T-cell (primary cell): ENCODE measurements around the gene EFCAB9. TPM values are rescaled to one million over a fixed set of nuclear protein-coding genes. Genes with fewer than 3 reads are reported as not detected.
"Not testable (repeated sequence)": the region's sequence is repeated elsewhere in the genome, so short reads cannot be mapped to it uniquely, and the experiment has no call there.

Experiments used
- ATAC-seq, 4 experiments: fragments of 200-7000 bp in 3 of 4; fragments of 150-1000 bp in 1 of 4; cut with Tn5 transposase; replicated peaks in 1 of 4; 1 replicate in 3 of 4; 2 replicates in 1 of 4; pipeline ENCODE4 v1.10.0; 2021; ENCODE audit warnings: moderate library complexity in 3 of 4, mild to moderate bottlenecking in 2 of 4, moderate number of reproducible peaks in 1 of 4
- CTCF ChIA-PET, 2 donors: fragments of 300-600 bp; sonication (Branson Sonifier 250); formaldehyde crosslinking; loops; one replicate each; lab custom pipeline; 2022; ENCODE audit warnings: antibody characterized with exemption in 2 of 2; lab: Charles Lee
- POLR2A ChIA-PET, 2 donors: fragments of 300-600 bp; sonication (Branson Sonifier 250); formaldehyde crosslinking; loops; one replicate each; lab custom pipeline; 2022; ENCODE audit warnings: antibody characterized with exemption in 2 of 2; lab: Charles Lee
- DNase-seq, 35 experiments: peaks; one replicate each; pipeline versions ENCODE4 v3.0.0 to v3.0.0-alpha.2; 2013 to 2023
- H3K27ac ChIP-seq: one replicate; pipeline ENCODE4 v1.5.1; 2013; ENCODE audit warnings: low read length
- H3K27me3 ChIP-seq, 2 experiments: replicated peaks in 1 of 2; 1 replicate in 1 of 2; 2 replicates in 1 of 2; pipeline versions ENCODE4 v1.6.1 to v1.7.0; 2013; ENCODE audit warnings: low read length in 1 of 2, mixed read lengths in 1 of 2; ENCODE audit not compliant: control insufficient read depth in 2 of 2, insufficient read depth in 2 of 2; ENCODE audit errors: extremely low read depth in 1 of 2
- H3K36me3 ChIP-seq, 2 donors: 1 replicate in 1 of 2; 2 replicates in 1 of 2; pipeline versions ENCODE4 v1.6.1 to v1.7.0; 2013; ENCODE audit warnings: low read length in 1 of 2; ENCODE audit not compliant: control insufficient read depth in 2 of 2, insufficient read depth in 1 of 2; ENCODE audit errors: extremely low read depth in 1 of 2
- H3K4me1 ChIP-seq, 2 experiments: 1 replicate in 1 of 2; 2 replicates in 1 of 2; pipeline versions ENCODE4 v1.6.1 to v1.7.0; 2013; ENCODE audit warnings: low read length in 2 of 2, mixed read lengths in 1 of 2; ENCODE audit not compliant: insufficient read depth in 2 of 2, control insufficient read depth in 1 of 2; ENCODE audit errors: extremely low read depth in 1 of 2
- H3K4me3 ChIP-seq, 2 donors: 1 replicate in 1 of 2; 2 replicates in 1 of 2; pipeline versions ENCODE4 v1.5.1 to v1.7.0; 2013; ENCODE audit warnings: mild to moderate bottlenecking in 2 of 2, low read length in 1 of 2, moderate library complexity in 1 of 2; ENCODE audit not compliant: control insufficient read depth in 1 of 2; ENCODE audit errors: extremely low read depth in 1 of 2
- H3K9me3 ChIP-seq: 2 replicates; pipeline ENCODE4 v1.7.0; 2013
- H3K27ac Mint-ChIP-seq, 2 donors: one replicate each; pipeline ENCODE4 v1.8.0; 2020 to 2021; ENCODE audit warnings: mild to moderate bottlenecking in 2 of 2, mixed read lengths in 2 of 2
- H3K27me3 Mint-ChIP-seq, 2 donors: one replicate each; pipeline ENCODE4 v1.8.0; 2021 to 2022; ENCODE audit warnings: mixed read lengths in 2 of 2
- H3K36me3 Mint-ChIP-seq: one replicate; pipeline ENCODE4 v1.8.0; 2021; ENCODE audit warnings: mixed read lengths
- H3K4me1 Mint-ChIP-seq, 3 donors: one replicate each; pipeline ENCODE4 v1.8.0; 2020 to 2022; ENCODE audit warnings: mixed read lengths in 3 of 3, mild to moderate bottlenecking in 1 of 3
- H3K4me3 Mint-ChIP-seq, 3 donors: one replicate each; pipeline ENCODE4 v1.8.0; 2020 to 2022; ENCODE audit warnings: mild to moderate bottlenecking in 3 of 3, mixed read lengths in 3 of 3, moderate library complexity in 3 of 3
- H3K9me3 Mint-ChIP-seq, 3 donors: one replicate each; pipeline ENCODE4 v1.8.0; 2020 to 2022; ENCODE audit warnings: mixed read lengths in 3 of 3
- WGBS: methylation state at CpG from one replicate; pipeline ENCODE4 v1.1.5; 2013; ENCODE audit warnings: missing lambda C conversion rate; ENCODE audit not compliant: insufficient coverage; 5-methylcytosine and 5-hydroxymethylcytosine counted together
- total RNA-seq, 35 experiments: library from RNA in 6 of 35; stranded (reverse) in 6 of 35; fragments of 120-200 nt in 1 of 35; gene quantifications; one replicate each; pipeline versions ENCODE4 v1.2.1 to v1.2.4 and lab custom pipeline; 2013 to 2026

EFCAB9 gene
- total RNA-seq, 5 donors from 2014 or later (not counting 1 experiment from before 2014, with no cell fraction given) = not detected

GRCh38 chr5:172194985-172195774 lies 1.2 kb downstream of the EFCAB9 start:
- POLR2A ChIA-PET = interaction anchor here (0.6 to 0.7 kb wide), 2 partner anchors 9 to 107 kb away, joined by 3 read pairs; no protein-coding TSS in a partner anchor
- WGBS = 83% methylated on average over 2 of the region's 6 CpGs
- no peaks in the 10 kb centered on the region for H3K4me1 Mint-ChIP-seq

DNA sequence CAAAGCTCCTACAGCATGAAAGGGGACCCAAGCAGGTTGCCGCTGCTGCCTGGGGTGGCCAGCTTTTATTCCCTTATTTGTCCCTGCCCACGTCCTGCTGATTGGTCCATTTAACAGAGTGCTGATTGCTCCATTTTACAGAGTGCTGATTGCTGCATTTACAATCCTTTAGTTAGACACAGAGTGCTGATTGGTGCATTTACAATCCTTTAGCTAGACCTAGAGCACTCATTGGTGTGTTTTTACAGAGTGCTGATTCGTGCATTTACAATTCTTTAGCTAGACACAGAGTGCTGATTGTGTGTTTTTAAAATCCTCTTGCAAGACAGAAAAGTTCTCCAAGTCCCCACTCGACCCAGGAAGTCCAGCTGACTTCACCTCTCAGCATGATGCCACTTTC lies 3.8 kb downstream of the EFCAB9 start:
- H3K27ac Mint-ChIP-seq, H3K4me1 Mint-ChIP-seq, H3K36me3 Mint-ChIP-seq, ATAC-seq, DNase-seq, H3K9me3 Mint-ChIP-seq, H3K4me3 ChIP-seq, POLR2A ChIA-PET, H3K27ac ChIP-seq, H3K36me3 ChIP-seq, H3K9me3 ChIP-seq, H3K4me1 ChIP-seq, H3K27me3 Mint-ChIP-seq, H3K4me3 Mint-ChIP-seq: not testable (repeated sequence)
- peaks cover 0 to 12% of the 10 kb centered on the region in 2 experiments for H3K27me3 ChIP-seq
- CTCF ChIA-PET = interaction anchor here in 1 of 2 donors (0.6 kb wide), 1 partner anchor 815 kb away, joined by 4 read pairs; no protein-coding TSS in a partner anchor
- WGBS = no CpG with 5 or more reads among the region's 4 CpGs

More at GRCh38 chr5:172194985-172195774, 1.2 kb downstream of the EFCAB9 start:
- no peaks in the 10 kb centered on the region for H3K9me3 ChIP-seq
- CTCF ChIA-PET = interaction anchor here in 1 of 2 donors (0.5 kb wide), 1 partner anchor 86 kb away, joined by 4 read pairs; no protein-coding TSS in a partner anchor
- peaks cover 0 to 12% of the 10 kb centered on the region in 2 experiments for H3K27me3 ChIP-seq
- no peaks in the 10 kb centered on the region for H3K4me1 ChIP-seq
- H3K4me3 ChIP-seq = no peak overlapping the region
- Mint-ChIP-seq H3K27ac (no peak overlapping the region), H3K4me3 (no peak overlapping the region), H3K36me3 (no peaks in the 10 kb centered on the region), H3K27me3 (peaks cover 0 to 7% of the 10 kb centered on the region in 2 donors), H3K9me3 (no peaks in the 10 kb centered on the region)
- no peak for DNase-seq
- H3K27ac ChIP-seq = no peak overlapping the region
- no peak for ATAC-seq
- H3K36me3 ChIP-seq = no peaks in the 10 kb centered on the region

- Histone ChIP-seq H3K36me3 (no peaks in the 10 kb centered on the region), H3K9me3 (no peaks in the 10 kb centered on the region), H3K4me3 (no peak overlapping the region), H3K27ac (no peak overlapping the region), H3K27me3 (peaks cover 0 to 12% of the 10 kb centered on the region in 2 experiments), H3K4me1 (no peaks in the 10 kb centered on the region)
- Mint-ChIP-seq H3K9me3 (no peaks in the 10 kb centered on the region), H3K27ac (no peak overlapping the region), H3K4me3 (no peak overlapping the region), H3K4me1 (no peaks in the 10 kb centered on the region), H3K36me3 (no peaks in the 10 kb centered on the region), H3K27me3 (peaks cover 0 to 7% of the 10 kb centered on the region in 2 donors)
- POLR2A ChIA-PET = interaction anchor here in 1 of 2 donors (0.6 kb wide), 1 partner anchor 440 kb away, joined by 4 read pairs; no protein-coding TSS in a partner anchor
- no peak for ATAC-seq
- no peak for DNase-seq
- WGBS = 90% methylated on average over 4 of the region's 10 CpGs
- CTCF ChIA-PET = no interaction called here
Observed at GRCh38 chr5:172199446-172199845, 5.5 kb downstream of the EFCAB9 start.

DNA sequence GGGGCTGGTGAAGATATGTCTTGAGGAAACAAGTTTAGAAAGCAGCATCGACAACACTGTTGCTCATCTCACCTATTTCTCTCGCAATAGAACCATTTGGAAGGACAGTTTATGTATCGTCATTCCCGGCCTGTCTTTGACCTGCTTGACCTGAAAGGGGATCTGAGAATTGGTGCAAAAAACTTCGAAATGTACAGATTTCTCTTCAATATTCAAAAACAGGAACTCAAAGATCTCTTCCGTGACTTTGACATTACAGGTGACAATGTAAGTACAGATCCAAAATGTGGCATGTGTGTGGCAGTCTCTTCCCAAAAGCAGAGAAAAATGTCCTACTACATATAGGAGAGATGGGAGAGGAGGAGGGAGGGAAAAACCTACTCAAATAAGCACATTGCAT lies 6.5 kb downstream of the EFCAB9 start:
- no peaks in the 10 kb centered on the region for H3K4me1 ChIP-seq
- no peaks in the 10 kb centered on the region for H3K9me3 ChIP-seq
- Mint-ChIP-seq H3K9me3 (no peaks in the 10 kb centered on the region), H3K27me3 (peaks cover 0 to 7% of the 10 kb centered on the region in 2 donors), H3K4me1 (no peaks in the 10 kb centered on the region), H3K36me3 (no peaks in the 10 kb centered on the region), H3K4me3 (no peak overlapping the region), H3K27ac (no peak overlapping the region)
- H3K27me3 ChIP-seq = peaks cover 0 to 10% of the 10 kb centered on the region in 2 experiments
- WGBS = no CpG with 5 or more reads among the region's 6 CpGs
- no peak overlapping the region for H3K27ac ChIP-seq
- DNase-seq (no peak), ATAC-seq (no peak)
- no peaks in the 10 kb centered on the region for H3K36me3 ChIP-seq
- no peak overlapping the region for H3K4me3 ChIP-seq
- POLR2A ChIA-PET = no interaction called here
- CTCF ChIA-PET = no interaction called here

GRCh38 chr5:172205984-172206383 lies 12.0 kb downstream of the EFCAB9 start:
- H3K27me3 ChIP-seq, H3K4me3 Mint-ChIP-seq, H3K27ac ChIP-seq, H3K27ac Mint-ChIP-seq, H3K9me3 ChIP-seq, CTCF ChIA-PET, H3K4me3 ChIP-seq, H3K9me3 Mint-ChIP-seq, H3K36me3 ChIP-seq, H3K4me1 ChIP-seq, DNase-seq, ATAC-seq, H3K27me3 Mint-ChIP-seq, POLR2A ChIA-PET: not testable (repeated sequence)
- Mint-ChIP-seq H3K4me1 (peaks cover 5 to 13% (median 7%) of the 10 kb centered on the region in 3 donors), H3K36me3 (peaks cover 18% of the 10 kb centered on the region)
- WGBS = no CpG with 5 or more reads among the region's 11 CpGs

GRCh38 chr5:172207511-172207910 lies 13.5 kb downstream of the EFCAB9 start:
- no peaks in the 10 kb centered on the region for H3K27me3 Mint-ChIP-seq
- ATAC-seq = no peak
- no peak for DNase-seq
- Histone ChIP-seq H3K27me3 (no peaks in the 10 kb centered on the region), H3K36me3 (peaks cover 0 to 7% of the 10 kb centered on the region in 2 donors), H3K27ac (no peak overlapping the region), H3K9me3 (no peaks in the 10 kb centered on the region), H3K4me1 (no peaks in the 10 kb centered on the region), H3K4me3 (no peak overlapping the region)
- ChIA-PET POLR2A (no interaction called here), CTCF (no interaction called here)
- peaks cover 5 to 13% (median 7%) of the 10 kb centered on the region in 3 donors for H3K4me1 Mint-ChIP-seq
- H3K4me3 Mint-ChIP-seq = no peak overlapping the region
- no CpG with 5 or more reads among the region's 3 CpGs for WGBS
- H3K27ac Mint-ChIP-seq = no peak overlapping the region
- peaks cover 30% of the 10 kb centered on the region for H3K36me3 Mint-ChIP-seq
- H3K9me3 Mint-ChIP-seq = no peaks in the 10 kb centered on the region
